GM12878 (cell line): ENCODE measurements around the gene AMPD3. TPM values are rescaled to one million over a fixed set of nuclear protein-coding genes. Genes with fewer than 3 reads are reported as not detected.

Source experiments
- ATAC-seq: fragments of 200-7000 bp; cut with Tn5 transposase; 3 replicates; pipeline ENCODE4 v1.9.1; 2020; ENCODE audit warnings: mild to moderate bottlenecking, moderate library complexity
- BruUV-seq: library from RNA; stranded (reverse); fragments of 400-500 nt; replicated peaks from 2 replicates; lab custom pipeline; 2021; lab: Mats Ljungman, UMichigan
- CTCF ChIA-PET: fragments of 300-600 bp; sonication (Branson Sonifier 250); formaldehyde crosslinking; extraction: SDS; loops from one replicate; lab custom pipeline; 2021; ENCODE audit warnings: inconsistent platforms; lab: Yijun Ruan, JAX
- POLR2A ChIA-PET: fragments of 350-600 bp; formaldehyde crosslinking; extraction: SDS; loops from one replicate; lab custom pipeline; 2021; ENCODE audit warnings: inconsistent platforms; lab: Charles Lee
- RAD21 ChIA-PET: fragments of 300-600 bp; sonication (Branson Sonifier 250); formaldehyde crosslinking; loops from one replicate; lab custom pipeline; 2023; ENCODE audit warnings: antibody characterized with exemption; ENCODE audit not compliant: unreplicated experiment; lab: Charles Lee
- SMC1A ChIA-PET: fragments of 300-600 bp; sonication (Branson Sonifier 250); formaldehyde crosslinking; loops from one replicate; lab custom pipeline; 2023; ENCODE audit not compliant: unreplicated experiment, uncharacterized antibody; lab: Charles Lee
- DNase-seq: peaks from one replicate; pipeline ENCODE4 v3.0.0-alpha.2; 2011; ENCODE audit warnings: low read depth, low spot score
- FAIRE-seq: peaks from 3 replicates; lab custom pipeline; 2011; peaks lifted over from hg19 to GRCh38; lab: Jason Lieb, UNC
- H2AFZ ChIP-seq: 2 replicates; pipeline ENCODE4 v1.6.0; 2011; ENCODE audit warnings: low read depth, low read length, control low read depth; ENCODE audit not compliant: control insufficient read depth
- H3K27ac ChIP-seq: 2 replicates; pipeline ENCODE4 v1.5.1; 2011; ENCODE audit warnings: control low read depth; ENCODE audit not compliant: control insufficient read depth, insufficient read depth
- H3K27me3 ChIP-seq, 2 experiments: replicated peaks in 1 of 2; 2 replicates each; pipeline versions ENCODE4 v1.6.0 to v1.6.1; 2011; ENCODE audit warnings: low read length in 1 of 2; ENCODE audit not compliant: control insufficient read depth in 2 of 2, insufficient read depth in 2 of 2
- H3K36me3 ChIP-seq, 2 experiments: 2 replicates each; pipeline ENCODE4 v1.5.1; 2011; ENCODE audit warnings: low read length in 1 of 2; ENCODE audit not compliant: control insufficient read depth in 2 of 2, insufficient read depth in 2 of 2
- H3K4me1 ChIP-seq: 2 replicates; pipeline ENCODE4 v1.6.1; 2011; ENCODE audit warnings: mild to moderate bottlenecking, low read length, moderate library complexity, mixed read lengths; ENCODE audit not compliant: control insufficient read depth, insufficient read depth
- H3K4me2 ChIP-seq: 2 replicates; pipeline ENCODE4 v1.6.0; 2011; ENCODE audit warnings: control low read depth; ENCODE audit not compliant: control insufficient read depth, insufficient read depth
- H3K4me3 ChIP-seq: fragments of 200-600 bp; sonication (generic); 2 replicates; pipeline ENCODE4 v1.5.1; 2016
- H3K79me2 ChIP-seq: 2 replicates; pipeline ENCODE4 v1.6.0; 2011; ENCODE audit warnings: low read length; ENCODE audit not compliant: control insufficient read depth, insufficient read depth
- H3K9ac ChIP-seq: 2 replicates; pipeline ENCODE4 v1.8.0; 2011; ENCODE audit warnings: low read length, control low read depth, mixed read lengths; ENCODE audit not compliant: control insufficient read depth, insufficient read depth
- H3K9me3 ChIP-seq: replicated peaks from 3 replicates; pipeline ENCODE4 v1.5.1; 2011; ENCODE audit warnings: mild to moderate bottlenecking, low read length; ENCODE audit not compliant: control insufficient read depth, insufficient read depth
- H4K20me1 ChIP-seq: 2 replicates; pipeline ENCODE4 v1.6.0; 2011; ENCODE audit not compliant: control insufficient read depth, insufficient read depth
- EGR1 ChIP-seq, 2 experiments: IDR thresholded peaks; 1 replicate in 1 of 2; 2 replicates in 1 of 2; pipeline ENCODE4 v1.6.1; 2011 to 2012; ENCODE audit warnings: low read depth in 2 of 2, low read length in 2 of 2, borderline replicate concordance in 1 of 2, mild to moderate bottlenecking in 1 of 2, moderate library complexity in 1 of 2
- NFIC ChIP-seq: IDR thresholded peaks from 2 replicates; pipeline ENCODE4 v1.6.1; 2012; ENCODE audit warnings: low read depth, mild to moderate bottlenecking, inconsistent platforms, low read length, moderate library complexity
- PAX8 ChIP-seq: fragments of 450-650 bp; IDR thresholded peaks from 2 replicates; pipeline ENCODE4 v1.6.1; 2017; ENCODE audit warnings: mild to moderate bottlenecking, moderate library complexity
- POLR2AphosphoS5 ChIP-seq: IDR thresholded peaks from 2 replicates; pipeline ENCODE4 v1.6.1; 2011; ENCODE audit warnings: mild to moderate bottlenecking, low read length, inconsistent platforms
- RUNX3 ChIP-seq: IDR thresholded peaks from 2 replicates; pipeline ENCODE4 v1.6.1; 2012; ENCODE audit warnings: low read length, inconsistent platforms
- YY1 ChIP-seq: IDR thresholded peaks from 2 replicates; pipeline ENCODE4 v1.6.1; 2011; ENCODE audit warnings: low read depth, mild to moderate bottlenecking, low read length
- WGBS: methylation state at CpG from one replicate; pipeline ENCODE4 v1.1.6; 2016; ENCODE audit warnings: low lambda C conversion rate; ENCODE audit not compliant: insufficient replicate concordance, insufficient coverage; ENCODE audit errors: missing lambda C conversion rate; 5-methylcytosine and 5-hydroxymethylcytosine counted together
- in situ Hi-C: fragments of 300-500 bp; cut with MboI; formaldehyde crosslinking; loops from 9 replicates; pipeline ENCODE4 v1.14.3; 2018; ENCODE audit warnings: mixed read lengths
- intact Hi-C: fragments of 100-400 bp; cut with micrococcal nuclease; formaldehyde crosslinking; loops from one replicate; pipeline ENCODE4 v1.14.2; 2022; ENCODE audit not compliant: unreplicated experiment
- polyA plus RNA-seq, 11 experiments: library from polyadenylated mRNA; depleted of rRNA in 4 of 11; unstranded in 6 of 11; stranded (reverse) in 5 of 11; fragments of >200 nt; fragmentation: Nextera tagmentation in 4 of 11; fragmentation: Illumina TruSeq in 1 of 11; extraction: Ambion mirVana in 4 of 11; extraction: Trizol in 1 of 11; gene quantifications; 1 replicate in 1 of 11; 2 replicates in 10 of 11; pipeline versions ENCODE4 v1.2.1 to v1.2.3, GENCODE V29; 2011 to 2016; ENCODE audit warnings: inconsistent platforms in 2 of 11, missing spikeins in 2 of 11, low read depth in 1 of 11
- total RNA-seq, 4 experiments: library from RNA; depleted of rRNA in 3 of 4; stranded (reverse); fragments of >200 nt in 3 of 4; fragmentation: Illumina TruSeq in 1 of 4; extraction: Trizol in 1 of 4; gene quantifications; 2 replicates each; pipeline versions ENCODE4 v1.2.1 to v1.2.3, GENCODE V29; 2013 to 2021
- TF ChIP-seq, protein P1 (sequence below): fragments of 450-650 bp; IDR thresholded peaks from 2 replicates; pipeline ENCODE4 v1.6.1; 2017; ENCODE audit warnings: mild to moderate bottlenecking, moderate library complexity
- TF ChIP-seq, protein P2 (sequence below): IDR thresholded peaks from 2 replicates; pipeline ENCODE4 v1.6.1; 2011; ENCODE audit warnings: borderline replicate concordance, low read depth, mild to moderate bottlenecking, moderate library complexity, mixed read lengths, low read length; ENCODE audit not compliant: insufficient read depth; ENCODE audit errors: extremely low read length

Gene AMPD3
- total and polyA plus RNA-seq, 10 of the 15 experiments (the other 5 are each of a cell fraction or from before 2014, with no cell fraction given): 5.6 to 28.6 (median 15.9) TPM

DNA sequence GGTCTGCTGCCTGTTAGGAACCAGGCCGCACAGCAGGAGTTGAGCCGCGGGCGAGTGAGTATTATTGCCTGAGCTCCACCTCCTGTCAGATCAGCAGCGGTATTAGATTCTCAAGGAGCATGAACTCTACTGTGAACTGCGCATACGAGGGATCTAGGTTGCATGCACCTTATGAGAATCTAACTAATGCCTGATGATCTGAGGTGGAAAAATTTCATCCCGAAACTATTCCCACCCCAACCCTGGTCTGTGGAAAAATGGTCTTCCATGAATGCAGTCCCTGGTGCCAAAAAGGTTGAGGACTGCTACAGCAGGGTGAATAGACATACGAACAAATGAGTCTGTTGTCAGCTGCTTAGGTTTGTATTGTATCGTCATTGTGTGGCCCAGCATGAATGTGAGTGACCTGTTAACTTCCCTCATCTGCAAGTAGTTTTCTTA lies 56.1 kb downstream of the AMPD3 start:
- H2AFZ ChIP-seq: no peak overlapping the region
- ATAC-seq: no peak
- H3K9me3 ChIP-seq: no peaks in the 10 kb centered on the region
- RAD21 ChIA-PET: interaction anchor here (1.3 to 1.4 kb wide), 3 partner anchors 52 to 95 kb away, joined by 3 to 6 read pairs (median 3); no protein-coding TSS in a partner anchor
- H3K27ac ChIP-seq: no peak overlapping the region
- in situ Hi-C loops (no loop called here), intact Hi-C loops (loop anchor here (5.0 kb wide), 1 partner anchor 141 kb away; no protein-coding TSS in a partner anchor)
- no peaks in the 10 kb centered on the region for H3K4me1 ChIP-seq
- H4K20me1 ChIP-seq: no peaks in the 10 kb centered on the region
- H3K4me2 ChIP-seq: no peak overlapping the region
- no peaks in the 10 kb centered on the region for H3K27me3 ChIP-seq
- TF ChIP-seq, protein P1, sequence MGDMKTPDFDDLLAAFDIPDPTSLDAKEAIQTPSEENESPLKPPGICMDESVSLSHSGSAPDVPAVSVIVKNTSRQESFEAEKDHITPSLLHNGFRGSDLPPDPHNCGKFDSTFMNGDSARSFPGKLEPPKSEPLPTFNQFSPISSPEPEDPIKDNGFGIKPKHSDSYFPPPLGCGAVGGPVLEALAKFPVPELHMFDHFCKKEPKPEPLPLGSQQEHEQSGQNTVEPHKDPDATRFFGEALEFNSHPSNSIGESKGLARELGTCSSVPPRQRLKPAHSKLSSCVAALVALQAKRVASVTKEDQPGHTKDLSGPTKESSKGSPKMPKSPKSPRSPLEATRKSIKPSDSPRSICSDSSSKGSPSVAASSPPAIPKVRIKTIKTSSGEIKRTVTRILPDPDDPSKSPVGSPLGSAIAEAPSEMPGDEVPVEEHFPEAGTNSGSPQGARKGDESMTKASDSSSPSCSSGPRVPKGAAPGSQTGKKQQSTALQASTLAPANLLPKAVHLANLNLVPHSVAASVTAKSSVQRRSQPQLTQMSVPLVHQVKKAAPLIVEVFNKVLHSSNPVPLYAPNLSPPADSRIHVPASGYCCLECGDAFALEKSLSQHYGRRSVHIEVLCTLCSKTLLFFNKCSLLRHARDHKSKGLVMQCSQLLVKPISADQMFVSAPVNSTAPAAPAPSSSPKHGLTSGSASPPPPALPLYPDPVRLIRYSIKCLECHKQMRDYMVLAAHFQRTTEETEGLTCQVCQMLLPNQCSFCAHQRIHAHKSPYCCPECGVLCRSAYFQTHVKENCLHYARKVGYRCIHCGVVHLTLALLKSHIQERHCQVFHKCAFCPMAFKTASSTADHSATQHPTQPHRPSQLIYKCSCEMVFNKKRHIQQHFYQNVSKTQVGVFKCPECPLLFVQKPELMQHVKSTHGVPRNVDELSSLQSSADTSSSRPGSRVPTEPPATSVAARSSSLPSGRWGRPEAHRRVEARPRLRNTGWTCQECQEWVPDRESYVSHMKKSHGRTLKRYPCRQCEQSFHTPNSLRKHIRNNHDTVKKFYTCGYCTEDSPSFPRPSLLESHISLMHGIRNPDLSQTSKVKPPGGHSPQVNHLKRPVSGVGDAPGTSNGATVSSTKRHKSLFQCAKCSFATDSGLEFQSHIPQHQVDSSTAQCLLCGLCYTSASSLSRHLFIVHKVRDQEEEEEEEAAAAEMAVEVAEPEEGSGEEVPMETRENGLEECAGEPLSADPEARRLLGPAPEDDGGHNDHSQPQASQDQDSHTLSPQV: no peak
- TF ChIP-seq YY1 (no peak), RUNX3 (no peak), EGR1 (IDR thresholded peaks at IDR 0.05; ENCODE audit: borderline replicate concordance in 1 of 2, low read depth in 2 of 2, low read length in 2 of 2) (no peak), NFIC (no peak), POLR2AphosphoS5 (no peak), PAX8 (no peak)
- TF ChIP-seq, protein P2, sequence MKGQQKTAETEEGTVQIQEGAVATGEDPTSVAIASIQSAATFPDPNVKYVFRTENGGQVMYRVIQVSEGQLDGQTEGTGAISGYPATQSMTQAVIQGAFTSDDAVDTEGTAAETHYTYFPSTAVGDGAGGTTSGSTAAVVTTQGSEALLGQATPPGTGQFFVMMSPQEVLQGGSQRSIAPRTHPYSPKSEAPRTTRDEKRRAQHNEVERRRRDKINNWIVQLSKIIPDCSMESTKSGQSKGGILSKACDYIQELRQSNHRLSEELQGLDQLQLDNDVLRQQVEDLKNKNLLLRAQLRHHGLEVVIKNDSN: no peak
- TF ChIP-seq, all 136 proteins: peak for 0
- no TSS peak for BruUV-seq
- ChIA-PET POLR2A (no interaction called here), CTCF (interaction anchor here (0.7 to 1.2 kb wide), 2 partner anchors 30 to 142 kb away, joined by 3 read pairs; partner anchors contain the start of gene RNF141), SMC1A (interaction anchor here (1.3 kb wide), 1 partner anchor 98 kb away, joined by 3 read pairs; no protein-coding TSS in a partner anchor)
- DNase-seq (no peak), FAIRE-seq (no peak)
- no peaks in the 10 kb centered on the region for H3K79me2 ChIP-seq
- WGBS: 94% methylated on average over 10 of the region's 10 CpGs
- H3K9ac ChIP-seq: no peak overlapping the region
- H3K36me3 ChIP-seq: no peaks in the 10 kb centered on the region
- H3K4me3 ChIP-seq: no peak overlapping the region
